GM23338 (cell line): ENCODE measurements around the gene UBA1. TPM values are rescaled to one million over a fixed set of nuclear protein-coding genes. Genes with fewer than 3 reads are reported as not detected.

ENCODE experiments used
- ATAC-seq: fragments of 200-7000 bp; cut with Tn5 transposase; 3 replicates; pipeline ENCODE4 v1.9.1; 2020
- DNase-seq: peaks from one replicate; pipeline ENCODE4 v3.0.0-alpha.2; 2015; ENCODE audit warnings: low spot score
- H2AFZ ChIP-seq: fragments of 200-600 bp; sonication (generic); 2 replicates; pipeline ENCODE4 v1.8.0; 2016; ENCODE audit warnings: antibody characterized with exemption, mild to moderate bottlenecking, moderate library complexity
- H3F3A ChIP-seq: fragments of 200-600 bp; sonication (generic); replicated peaks from 2 replicates; pipeline ENCODE4 v1.8.0; 2017; ENCODE audit warnings: antibody characterized with exemption, mixed run types, low read depth
- H3K27ac ChIP-seq: fragments of 200-600 bp; sonication (generic); 2 replicates; pipeline ENCODE4 v1.6.1; 2016; ENCODE audit warnings: low read depth
- H3K27me3 ChIP-seq: fragments of 200-600 bp; sonication (generic); 2 replicates; pipeline ENCODE4 v1.8.0; 2016; ENCODE audit warnings: mild to moderate bottlenecking, mixed run types, moderate library complexity; ENCODE audit not compliant: insufficient read depth
- H3K36me3 ChIP-seq: fragments of 200-600 bp; sonication (generic); 2 replicates; pipeline ENCODE4 v1.8.0; 2016; ENCODE audit warnings: mild to moderate bottlenecking; ENCODE audit not compliant: insufficient read depth
- H3K4me1 ChIP-seq: fragments of 200-600 bp; sonication (generic); 2 replicates; pipeline ENCODE4 v1.8.0; 2016; ENCODE audit warnings: mild to moderate bottlenecking, moderate library complexity; ENCODE audit not compliant: insufficient read depth
- H3K4me2 ChIP-seq: fragments of 200-600 bp; sonication (generic); 2 replicates; pipeline ENCODE4 v1.7.1; 2017; ENCODE audit warnings: mixed run types
- H3K4me3 ChIP-seq: fragments of 200-600 bp; sonication (generic); 2 replicates; pipeline ENCODE4 v1.6.1; 2016; ENCODE audit warnings: mixed run types
- H3K79me2 ChIP-seq: fragments of 200-600 bp; sonication (generic); replicated peaks from 2 replicates; pipeline ENCODE4 v1.8.0; 2017; ENCODE audit warnings: mild to moderate bottlenecking; ENCODE audit not compliant: insufficient read depth
- H3K9me2 ChIP-seq: fragments of 200-600 bp; sonication (generic); 2 replicates; pipeline ENCODE4 v1.8.0; 2017; ENCODE audit not compliant: insufficient read depth
- H4K20me1 ChIP-seq: fragments of 200-600 bp; sonication (generic); replicated peaks from 2 replicates; pipeline ENCODE4 v1.8.0; 2017; ENCODE audit warnings: mild to moderate bottlenecking; ENCODE audit not compliant: insufficient read depth
- H3K27ac Mint-ChIP-seq: 2 replicates; pipeline ENCODE4 v1.8.0; 2020; ENCODE audit warnings: inconsistent platforms, mild to moderate bottlenecking, moderate library complexity, mixed read lengths
- H3K27me3 Mint-ChIP-seq: 3 replicates; pipeline ENCODE4 v1.8.0; 2022; ENCODE audit warnings: low read depth, mild to moderate bottlenecking, moderate library complexity, mixed read lengths, inconsistent platforms; ENCODE audit not compliant: insufficient read depth, poor library complexity
- H3K36me3 Mint-ChIP-seq: 3 replicates; pipeline ENCODE4 v1.8.0; 2021; ENCODE audit warnings: low read depth, mild to moderate bottlenecking, inconsistent platforms, moderate library complexity, mixed read lengths
- H3K4me1 Mint-ChIP-seq: 3 replicates; pipeline ENCODE4 v1.8.0; 2020; ENCODE audit warnings: mild to moderate bottlenecking, inconsistent platforms, mixed read lengths
- H3K4me3 Mint-ChIP-seq: 3 replicates; pipeline ENCODE4 v1.8.0; 2021; ENCODE audit warnings: moderate library complexity, mild to moderate bottlenecking, inconsistent platforms, mixed read lengths
- H3K9me3 Mint-ChIP-seq: 3 replicates; pipeline ENCODE4 v1.8.0; 2020; ENCODE audit warnings: moderate library complexity, mild to moderate bottlenecking, inconsistent platforms, mixed read lengths
- CREB1 ChIP-seq: fragments of 250-450 bp; sonication (Bioruptor Pico); IDR thresholded peaks from 2 replicates; pipeline ENCODE4 v1.5.0; 2020; ENCODE audit warnings: low read depth, mild to moderate bottlenecking, moderate library complexity
- EZH2phosphoT487 ChIP-seq: fragments of 200-600 bp; sonication (generic); IDR thresholded peaks from one replicate; pipeline ENCODE4 v1.8.1; 2018; ENCODE audit warnings: antibody characterized with exemption; ENCODE audit not compliant: unreplicated experiment
- NANOG ChIP-seq: IDR thresholded peaks from 2 replicates; pipeline ENCODE4 v1.6.1; 2016; ENCODE audit warnings: antibody characterized with exemption, borderline replicate concordance
- POLR2AphosphoS5 ChIP-seq: IDR thresholded peaks from 2 replicates; pipeline ENCODE4 v1.6.1; 2016; ENCODE audit warnings: antibody characterized with exemption, low read depth
- REST ChIP-seq: IDR thresholded peaks from one replicate; pipeline ENCODE4 v1.6.1; 2018; ENCODE audit warnings: antibody characterized with exemption; ENCODE audit not compliant: unreplicated experiment
- ZNF114 ChIP-seq: fragments of 250-450 bp; sonication (Bioruptor Pico); IDR thresholded peaks from 2 replicates; pipeline ENCODE4 v1.5.0; 2020; ENCODE audit warnings: mild to moderate bottlenecking, moderate library complexity
- ZNF331 ChIP-seq: fragments of 250-450 bp; sonication (Bioruptor Pico); IDR thresholded peaks from 2 replicates; pipeline ENCODE4 v1.5.0; 2020; ENCODE audit warnings: low read depth, mild to moderate bottlenecking, moderate library complexity
- ZNF462 ChIP-seq: fragments of 250-450 bp; sonication (Bioruptor Pico); IDR thresholded peaks from 2 replicates; pipeline ENCODE4 v1.5.0; 2020; ENCODE audit warnings: mild to moderate bottlenecking, moderate library complexity
- polyA plus RNA-seq: library from polyadenylated mRNA; unstranded; fragments of >200 nt; fragmentation: Nextera tagmentation; extraction: Ambion mirVana; gene quantifications from 2 replicates; pipeline ENCODE4 v1.2.1, GENCODE V29; 2016
- total RNA-seq: library from RNA; depleted of rRNA; stranded (reverse); fragments of >200 nt; shearing (Covaris generic); gene quantifications from 2 replicates; pipeline ENCODE4 v1.2.3, GENCODE V29; 2014

The UBA1 gene
- total and polyA plus RNA-seq, 2 experiments from 2014 or later: 104 to 377 TPM

GRCh38 chrX:47243351-47243750, 49.7 kb downstream of the UBA1 start:
- no peak overlapping the region for H2AFZ ChIP-seq
- Mint-ChIP-seq H3K4me1 (no peaks in the 10 kb centered on the region), H3K36me3 (peaks cover 63% of the 10 kb centered on the region), H3K27me3 (peaks cover 8% of the 10 kb centered on the region), H3K27ac (no peak overlapping the region), H3K4me3 (no peak overlapping the region), H3K9me3 (no peaks in the 10 kb centered on the region)
- no peaks in the 10 kb centered on the region for H4K20me1 ChIP-seq
- H3K9me2 ChIP-seq: no peaks in the 10 kb centered on the region
- TF ChIP-seq ZNF114 (CRISPR knock-in tag) (no peak), NANOG (no peak), EZH2phosphoT487 (no peak), CREB1 (CRISPR knock-in tag) (no peak), POLR2AphosphoS5 (no peak), ZNF462 (CRISPR knock-in tag) (no peak), ZNF331 (CRISPR knock-in tag) (no peak), REST (no peak)
- H3K27me3 ChIP-seq: no peaks in the 10 kb centered on the region
- no peaks in the 10 kb centered on the region for H3K4me1 ChIP-seq
- H3F3A ChIP-seq: no peaks in the 10 kb centered on the region
- H3K36me3 ChIP-seq: no peaks in the 10 kb centered on the region
- DNase-seq: no peak
- H3K27ac ChIP-seq: no peak overlapping the region
- H3K79me2 ChIP-seq: peaks cover 4% of the 10 kb centered on the region; the same call in 1 of the 2 replicates
- no peak overlapping the region for H3K4me3 ChIP-seq
- no peak for ATAC-seq
- H3K4me2 ChIP-seq: no peak overlapping the region
